HEK293 (cell line): Measurements from ENCODE around the gene ITGAL.

Experiments
- CTCF ChIA-PET: fragments of 350-600 bp; formaldehyde crosslinking; extraction: SDS; loops from one replicate; lab custom pipeline; 2021; ENCODE audit warnings: antibody characterized with exemption; lab: Yijun Ruan, JAX
- POLR2A ChIA-PET: fragments of 300-600 bp; formaldehyde crosslinking; extraction: SDS; loops from one replicate; lab custom pipeline; 2020; ENCODE audit warnings: antibody characterized with exemption, inconsistent platforms; lab: Yijun Ruan, JAX
- H3K27ac ChIP-seq: fragments of 200-500 bp; sonication (Bioruptor generic); 2 replicates; pipeline ENCODE4 v1.5.1; 2014; ENCODE audit warnings: low read depth, low read length, control low read depth, inconsistent platforms; ENCODE audit errors: extremely low read depth
- H3K36me3 ChIP-seq, 2 experiments: fragments of 200-500 bp in 1 of 2; sonication (Bioruptor generic) in 1 of 2; 1 replicate in 1 of 2; 2 replicates in 1 of 2; pipeline ENCODE4 v1.5.1; 2014 to 2017; ENCODE audit warnings: inconsistent platforms in 2 of 2, low read length in 2 of 2; ENCODE audit not compliant: control insufficient read depth in 2 of 2, insufficient read depth in 1 of 2
- H3K4me1 ChIP-seq: fragments of 200-500 bp; sonication (Bioruptor generic); 2 replicates; pipeline ENCODE4 v1.5.1; 2014; ENCODE audit warnings: mild to moderate bottlenecking, low read length, inconsistent platforms; ENCODE audit not compliant: control insufficient read depth, insufficient read depth
- H3K4me3 ChIP-seq: 2 replicates; pipeline ENCODE4 v1.5.1; 2011; ENCODE audit warnings: low read depth, mild to moderate bottlenecking, control low read depth, low read length, moderate library complexity
- H3K9me3 ChIP-seq: fragments of 200-500 bp; sonication (Bioruptor generic); 2 replicates; pipeline ENCODE4 v1.5.1; 2014; ENCODE audit warnings: low read depth, low read length, inconsistent platforms; ENCODE audit not compliant: control insufficient read depth, insufficient read depth
- BCL11A ChIP-seq: fragments of 450-650 bp; formaldehyde crosslinking; IDR thresholded peaks from 2 replicates; pipeline ENCODE4 v1.5.1; 2016; ENCODE audit warnings: low read depth, missing biosample characterization, missing genetic modification characterization
- BCL11B ChIP-seq: fragments of 450-650 bp; formaldehyde crosslinking; IDR thresholded peaks from 2 replicates; pipeline ENCODE4 v1.5.1; 2016; ENCODE audit warnings: low read depth, missing biosample characterization, missing genetic modification characterization
- MZF1 ChIP-seq: fragments of 450-650 bp; formaldehyde crosslinking; IDR thresholded peaks from 2 replicates; pipeline ENCODE4 v1.5.1; 2017; ENCODE audit warnings: missing biosample characterization, missing genetic modification characterization, borderline replicate concordance
- OVOL3 ChIP-seq: fragments of 450-650 bp; formaldehyde crosslinking; IDR thresholded peaks from 2 replicates; pipeline ENCODE4 v1.5.1; 2016; ENCODE audit warnings: missing biosample characterization, missing genetic modification characterization
- PBX3 ChIP-seq: sonication (generic); formaldehyde crosslinking; IDR thresholded peaks from 2 replicates; pipeline ENCODE4 v1.8.1; 2022; ENCODE audit warnings: mild to moderate bottlenecking, moderate library complexity, missing genetic modification reagents
- SP7 ChIP-seq: fragments of 450-650 bp; formaldehyde crosslinking; IDR thresholded peaks from 2 replicates; pipeline ENCODE4 v1.5.1; 2016; ENCODE audit warnings: missing biosample characterization, missing genetic modification characterization
- ZBTB21 ChIP-seq: fragments of 450-650 bp; formaldehyde crosslinking; IDR thresholded peaks from 2 replicates; pipeline ENCODE4 v1.5.1; 2017; ENCODE audit warnings: missing biosample characterization, missing genetic modification characterization
- ZBTB8A ChIP-seq: fragments of 450-650 bp; formaldehyde crosslinking; IDR thresholded peaks from 2 replicates; pipeline ENCODE4 v1.5.1; 2016; ENCODE audit warnings: missing biosample characterization, missing genetic modification characterization
- ZEB2 ChIP-seq: fragments of 450-650 bp; formaldehyde crosslinking; IDR thresholded peaks from 2 replicates; pipeline ENCODE4 v1.5.1; 2016; ENCODE audit warnings: missing biosample characterization, missing genetic modification characterization
- ZNF2 ChIP-seq: fragments of 450-650 bp; formaldehyde crosslinking; IDR thresholded peaks from 2 replicates; pipeline ENCODE4 v1.5.1; 2016; ENCODE audit warnings: missing biosample characterization, missing genetic modification characterization
- ZNF23 ChIP-seq: fragments of 450-650 bp; formaldehyde crosslinking; IDR thresholded peaks from 2 replicates; pipeline ENCODE4 v1.5.1; 2016; ENCODE audit warnings: missing biosample characterization, missing genetic modification characterization, borderline replicate concordance
- ZNF248 ChIP-seq: fragments of 450-650 bp; formaldehyde crosslinking; IDR thresholded peaks from 2 replicates; pipeline ENCODE4 v1.5.1; 2017; ENCODE audit warnings: missing biosample characterization, missing genetic modification characterization
- ZNF26 ChIP-seq: fragments of 450-650 bp; formaldehyde crosslinking; IDR thresholded peaks from 2 replicates; pipeline ENCODE4 v1.5.1; 2016; ENCODE audit warnings: missing biosample characterization, missing genetic modification characterization
- ZNF341 ChIP-seq: fragments of 450-650 bp; formaldehyde crosslinking; IDR thresholded peaks from 2 replicates; pipeline ENCODE4; 2016; ENCODE audit warnings: low read depth, missing biosample characterization, missing genetic modification characterization
- ZNF449 ChIP-seq: fragments of 450-650 bp; formaldehyde crosslinking; IDR thresholded peaks from 2 replicates; pipeline ENCODE4 v1.5.1; 2017; ENCODE audit warnings: missing biosample characterization, mild to moderate bottlenecking, missing genetic modification characterization, moderate library complexity
- ZNF514 ChIP-seq: fragments of 450-650 bp; formaldehyde crosslinking; IDR thresholded peaks from 2 replicates; pipeline ENCODE4 v1.5.1; 2016; ENCODE audit warnings: missing biosample characterization, missing genetic modification characterization
- ZNF580 ChIP-seq: fragments of 450-650 bp; formaldehyde crosslinking; IDR thresholded peaks from 2 replicates; pipeline ENCODE4 v1.5.1; 2016; ENCODE audit warnings: missing biosample characterization, missing genetic modification characterization
- ZNF600 ChIP-seq: fragments of 450-650 bp; formaldehyde crosslinking; IDR thresholded peaks from 2 replicates; pipeline ENCODE4 v1.5.1; 2016; ENCODE audit warnings: missing biosample characterization, missing genetic modification characterization
- ZNF629 ChIP-seq: fragments of 450-650 bp; formaldehyde crosslinking; IDR thresholded peaks from 2 replicates; pipeline ENCODE4 v1.5.1; 2017; ENCODE audit warnings: missing biosample characterization, missing genetic modification characterization
- ZNF658 ChIP-seq: fragments of 450-650 bp; formaldehyde crosslinking; IDR thresholded peaks from 2 replicates; pipeline ENCODE4; 2016; ENCODE audit warnings: missing biosample characterization, missing genetic modification characterization
- ZNF707 ChIP-seq: fragments of 450-650 bp; formaldehyde crosslinking; IDR thresholded peaks from 2 replicates; pipeline ENCODE4 v1.5.1; 2016; ENCODE audit warnings: missing biosample characterization, missing genetic modification characterization
- ZNF777 ChIP-seq: fragments of 450-650 bp; formaldehyde crosslinking; IDR thresholded peaks from 2 replicates; pipeline ENCODE4 v1.5.1; 2017; ENCODE audit warnings: missing biosample characterization, missing genetic modification characterization, borderline replicate concordance
- ZSCAN16 ChIP-seq: fragments of 450-650 bp; formaldehyde crosslinking; IDR thresholded peaks from 2 replicates; pipeline ENCODE4 v1.5.1; 2016; ENCODE audit warnings: missing biosample characterization, missing genetic modification characterization
- ZSCAN30 ChIP-seq: fragments of 450-650 bp; IDR thresholded peaks from 2 replicates; pipeline ENCODE4 v1.5.1; 2018; ENCODE audit warnings: missing biosample characterization, mild to moderate bottlenecking, missing genetic modification characterization, moderate library complexity
- TF ChIP-seq, protein P1 (sequence below): fragments of 450-650 bp; formaldehyde crosslinking; IDR thresholded peaks from 2 replicates; pipeline ENCODE4 v1.5.1; 2016; ENCODE audit warnings: missing biosample characterization, missing genetic modification characterization, borderline replicate concordance
- TF ChIP-seq, protein P2 (sequence below): fragments of 450-650 bp; formaldehyde crosslinking; IDR thresholded peaks from 2 replicates; pipeline ENCODE4 v1.5.1; 2016; ENCODE audit warnings: missing biosample characterization, missing genetic modification characterization

The ITGAL gene

DNA sequence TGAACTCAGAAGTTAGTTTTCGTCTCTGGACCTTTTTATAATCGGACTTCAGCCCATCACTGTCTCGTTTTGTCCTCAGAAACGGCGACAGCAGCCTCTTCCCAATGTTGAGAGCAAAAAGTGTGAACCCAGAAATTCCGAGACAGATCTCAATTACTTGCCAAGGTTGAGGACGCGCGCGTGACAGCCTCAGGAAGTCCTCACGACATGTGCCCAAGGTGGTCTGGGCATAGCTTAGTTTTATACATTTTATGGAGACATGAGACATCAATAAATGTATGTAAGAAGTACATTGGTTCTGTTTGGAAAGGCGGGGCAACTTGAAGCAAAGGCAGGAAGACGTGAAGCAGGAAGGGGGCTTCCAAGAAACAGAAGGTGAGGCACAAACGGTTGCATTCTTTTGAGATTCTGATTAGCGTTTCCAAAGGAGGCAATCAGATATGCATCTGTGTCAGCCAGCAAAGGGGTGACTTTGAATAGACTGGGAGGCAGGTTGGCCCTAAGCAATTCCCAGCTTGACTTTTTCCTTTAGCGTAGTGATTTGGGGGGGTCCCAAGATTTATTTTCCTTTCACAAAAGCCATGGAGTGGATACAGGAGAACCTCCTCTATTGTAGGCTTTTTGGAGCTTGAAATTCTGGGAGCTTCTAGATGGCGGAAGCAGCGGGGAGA is 62.7 kb downstream of the ITGAL start:
- ChIA-PET CTCF (interaction anchor here (0.8 to 2.9 kb wide), 14 partner anchors 10 to 124 kb away, joined by 3 to 11 read pairs (median 4); partner anchors contain the start of genes DCTPP1, ZNF688 and ZNF764), POLR2A (interaction anchor here (0.9 to 3.7 kb wide), 16 partner anchors 8 to 123 kb away, joined by 3 to 69 read pairs (median 6); partner anchors contain the start of genes DCTPP1, FBRS, SEPHS2 and ZNF688)
- peaks cover 2% of the 10 kb centered on the region; the same call in 1 of the 2 replicates for H3K4me1 ChIP-seq
- peak overlapping the region; percentile 59 for H3K4me3 ChIP-seq
- H3K36me3 ChIP-seq, result peaks cover 6 to 30% of the 10 kb centered on the region in 2 experiments; a peak in 2 of 3 replicates
- H3K27ac ChIP-seq, result peak overlapping the region; percentile 91; the same call in 1 of the 2 replicates
- H3K9me3 ChIP-seq, result no peaks in the 10 kb centered on the region
- TF ChIP-seq ZNF2 (0 out of 2 replicates have a peak, but pooled peaks have one; percentile 11), MZF1 (tag by site-specific recombination) (no peak), ZNF707 (tag by site-specific recombination) (no peak), ZNF777 (tag by site-specific recombination) (no peak), ZNF23 (tag by site-specific recombination) (no peak), ZNF449 (tag by site-specific recombination) (0 out of 2 replicates have a peak, but pooled peaks have one; percentile 11), PBX3 (CRISPR knock-in tag) (0 out of 2 replicates have a peak, but pooled peaks have one; percentile 11), ZBTB8A (tag by site-specific recombination) (peak; percentile 16), ZNF658 (no peak), ZNF248 (tag by site-specific recombination) (no peak), ZNF26 (tag by site-specific recombination) (0 out of 2 replicates have a peak, but pooled peaks have one; percentile 10), ZSCAN30 (tag by site-specific recombination) (0 out of 2 replicates have a peak, but pooled peaks have one; percentile 6), ZEB2 (peak; percentile 75), OVOL3 (tag by site-specific recombination) (no peak), ZNF341 (tag by site-specific recombination) (0 out of 2 replicates have a peak, but pooled peaks have one; percentile 26), ZNF600 (tag by site-specific recombination) (peak; percentile 37; the same call in 1 of the 2 replicates), ZNF514 (tag by site-specific recombination) (no peak), ZNF629 (tag by site-specific recombination) (0 out of 2 replicates have a peak, but pooled peaks have one; percentile 11), BCL11A (tag by site-specific recombination) (no peak), BCL11B (tag by site-specific recombination) (no peak), SP7 (tag by site-specific recombination) (no peak), ZSCAN16 (no peak), ZNF580 (no peak), ZBTB21 (tag by site-specific recombination) (no peak)
- TF ChIP-seq, protein P1, sequence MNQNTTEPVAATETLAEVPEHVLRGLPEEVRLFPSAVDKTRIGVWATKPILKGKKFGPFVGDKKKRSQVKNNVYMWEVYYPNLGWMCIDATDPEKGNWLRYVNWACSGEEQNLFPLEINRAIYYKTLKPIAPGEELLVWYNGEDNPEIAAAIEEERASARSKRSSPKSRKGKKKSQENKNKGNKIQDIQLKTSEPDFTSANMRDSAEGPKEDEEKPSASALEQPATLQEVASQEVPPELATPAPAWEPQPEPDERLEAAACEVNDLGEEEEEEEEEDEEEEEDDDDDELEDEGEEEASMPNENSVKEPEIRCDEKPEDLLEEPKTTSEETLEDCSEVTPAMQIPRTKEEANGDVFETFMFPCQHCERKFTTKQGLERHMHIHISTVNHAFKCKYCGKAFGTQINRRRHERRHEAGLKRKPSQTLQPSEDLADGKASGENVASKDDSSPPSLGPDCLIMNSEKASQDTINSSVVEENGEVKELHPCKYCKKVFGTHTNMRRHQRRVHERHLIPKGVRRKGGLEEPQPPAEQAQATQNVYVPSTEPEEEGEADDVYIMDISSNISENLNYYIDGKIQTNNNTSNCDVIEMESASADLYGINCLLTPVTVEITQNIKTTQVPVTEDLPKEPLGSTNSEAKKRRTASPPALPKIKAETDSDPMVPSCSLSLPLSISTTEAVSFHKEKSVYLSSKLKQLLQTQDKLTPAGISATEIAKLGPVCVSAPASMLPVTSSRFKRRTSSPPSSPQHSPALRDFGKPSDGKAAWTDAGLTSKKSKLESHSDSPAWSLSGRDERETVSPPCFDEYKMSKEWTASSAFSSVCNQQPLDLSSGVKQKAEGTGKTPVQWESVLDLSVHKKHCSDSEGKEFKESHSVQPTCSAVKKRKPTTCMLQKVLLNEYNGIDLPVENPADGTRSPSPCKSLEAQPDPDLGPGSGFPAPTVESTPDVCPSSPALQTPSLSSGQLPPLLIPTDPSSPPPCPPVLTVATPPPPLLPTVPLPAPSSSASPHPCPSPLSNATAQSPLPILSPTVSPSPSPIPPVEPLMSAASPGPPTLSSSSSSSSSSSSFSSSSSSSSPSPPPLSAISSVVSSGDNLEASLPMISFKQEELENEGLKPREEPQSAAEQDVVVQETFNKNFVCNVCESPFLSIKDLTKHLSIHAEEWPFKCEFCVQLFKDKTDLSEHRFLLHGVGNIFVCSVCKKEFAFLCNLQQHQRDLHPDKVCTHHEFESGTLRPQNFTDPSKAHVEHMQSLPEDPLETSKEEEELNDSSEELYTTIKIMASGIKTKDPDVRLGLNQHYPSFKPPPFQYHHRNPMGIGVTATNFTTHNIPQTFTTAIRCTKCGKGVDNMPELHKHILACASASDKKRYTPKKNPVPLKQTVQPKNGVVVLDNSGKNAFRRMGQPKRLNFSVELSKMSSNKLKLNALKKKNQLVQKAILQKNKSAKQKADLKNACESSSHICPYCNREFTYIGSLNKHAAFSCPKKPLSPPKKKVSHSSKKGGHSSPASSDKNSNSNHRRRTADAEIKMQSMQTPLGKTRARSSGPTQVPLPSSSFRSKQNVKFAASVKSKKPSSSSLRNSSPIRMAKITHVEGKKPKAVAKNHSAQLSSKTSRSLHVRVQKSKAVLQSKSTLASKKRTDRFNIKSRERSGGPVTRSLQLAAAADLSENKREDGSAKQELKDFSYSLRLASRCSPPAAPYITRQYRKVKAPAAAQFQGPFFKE, result no peak
- TF ChIP-seq, protein P2, sequence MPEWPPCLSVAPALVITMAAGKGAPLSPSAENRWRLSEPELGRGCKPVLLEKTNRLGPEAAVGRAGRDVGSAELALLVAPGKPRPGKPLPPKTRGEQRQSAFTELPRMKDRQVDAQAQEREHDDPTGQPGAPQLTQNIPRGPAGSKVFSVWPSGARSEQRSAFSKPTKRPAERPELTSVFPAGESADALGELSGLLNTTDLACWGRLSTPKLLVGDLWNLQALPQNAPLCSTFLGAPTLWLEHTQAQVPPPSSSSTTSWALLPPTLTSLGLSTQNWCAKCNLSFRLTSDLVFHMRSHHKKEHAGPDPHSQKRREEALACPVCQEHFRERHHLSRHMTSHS, result no peak
